Measurements from ENCODE around the gene BSND. TPM values are rescaled to one million over a fixed set of nuclear protein-coding genes. Genes with fewer than 3 reads are reported as not detected.

The BSND gene
- total and polyA plus RNA-seq, 9 of the 15 experiments (the other 6 are each of a cell fraction or from before 2014, with no cell fraction given) = not detected

DNA sequence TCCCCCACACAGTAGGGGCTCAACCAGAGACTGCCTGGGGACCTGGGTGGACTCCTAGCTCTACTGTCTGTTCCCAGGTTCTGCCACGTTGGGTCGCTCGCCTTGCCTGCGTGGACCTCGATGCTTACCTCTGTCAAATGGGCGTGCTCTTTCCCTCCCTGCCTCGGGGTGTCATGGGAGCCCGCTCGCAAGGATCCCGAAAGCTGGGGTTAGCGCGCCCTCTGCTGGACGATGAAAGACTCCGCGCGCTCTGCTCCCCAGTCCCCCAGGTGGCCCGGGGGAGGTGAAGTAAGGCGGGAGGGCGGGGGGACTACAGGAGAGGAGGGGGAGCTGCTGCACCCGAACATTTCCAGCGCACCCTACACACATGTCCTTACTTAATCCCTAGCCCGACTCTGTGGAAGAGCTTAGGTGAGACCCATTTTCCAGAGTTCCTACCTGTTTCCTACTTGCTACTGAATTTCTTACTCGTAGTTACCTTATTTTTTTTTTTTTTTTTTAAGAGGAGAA is 2.3 kb upstream of the BSND start (continued):
- no peak for TF ChIP-seq NELFE (IDR thresholded peaks at IDR 0.05; ENCODE audit: insufficient read depth, insufficient read length)
- TF ChIP-seq, protein P1, sequence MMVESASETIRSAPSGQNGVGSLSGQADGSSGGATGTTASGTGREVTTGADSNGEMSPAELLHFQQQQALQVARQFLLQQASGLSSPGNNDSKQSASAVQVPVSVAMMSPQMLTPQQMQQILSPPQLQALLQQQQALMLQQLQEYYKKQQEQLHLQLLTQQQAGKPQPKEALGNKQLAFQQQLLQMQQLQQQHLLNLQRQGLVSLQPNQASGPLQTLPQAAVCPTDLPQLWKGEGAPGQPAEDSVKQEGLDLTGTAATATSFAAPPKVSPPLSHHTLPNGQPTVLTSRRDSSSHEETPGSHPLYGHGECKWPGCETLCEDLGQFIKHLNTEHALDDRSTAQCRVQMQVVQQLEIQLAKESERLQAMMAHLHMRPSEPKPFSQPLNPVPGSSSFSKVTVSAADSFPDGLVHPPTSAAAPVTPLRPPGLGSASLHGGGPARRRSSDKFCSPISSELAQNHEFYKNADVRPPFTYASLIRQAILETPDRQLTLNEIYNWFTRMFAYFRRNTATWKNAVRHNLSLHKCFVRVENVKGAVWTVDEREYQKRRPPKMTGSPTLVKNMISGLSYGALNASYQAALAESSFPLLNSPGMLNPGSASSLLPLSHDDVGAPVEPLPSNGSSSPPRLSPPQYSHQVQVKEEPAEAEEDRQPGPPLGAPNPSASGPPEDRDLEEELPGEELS (CRISPR knock-in tag; IDR thresholded peaks at IDR 0.05; ENCODE audit: borderline replicate concordance) = no peak
- TF ChIP-seq CREB1 (IDR thresholded peaks at IDR 0.05) = no peak
- TF ChIP-seq CREB1 (CRISPR knock-in tag; IDR thresholded peaks at IDR 0.05) = no peak
- no peak for TF ChIP-seq TAL1 (IDR thresholded peaks at IDR 0.05)
- TF ChIP-seq SIX5 (IDR thresholded peaks at IDR 0.05; ENCODE audit: borderline replicate concordance in 1 of 2, insufficient read depth in 1 of 2, low read depth in 1 of 2, low read length in 2 of 2) = no peak
- TF ChIP-seq, protein P2, sequence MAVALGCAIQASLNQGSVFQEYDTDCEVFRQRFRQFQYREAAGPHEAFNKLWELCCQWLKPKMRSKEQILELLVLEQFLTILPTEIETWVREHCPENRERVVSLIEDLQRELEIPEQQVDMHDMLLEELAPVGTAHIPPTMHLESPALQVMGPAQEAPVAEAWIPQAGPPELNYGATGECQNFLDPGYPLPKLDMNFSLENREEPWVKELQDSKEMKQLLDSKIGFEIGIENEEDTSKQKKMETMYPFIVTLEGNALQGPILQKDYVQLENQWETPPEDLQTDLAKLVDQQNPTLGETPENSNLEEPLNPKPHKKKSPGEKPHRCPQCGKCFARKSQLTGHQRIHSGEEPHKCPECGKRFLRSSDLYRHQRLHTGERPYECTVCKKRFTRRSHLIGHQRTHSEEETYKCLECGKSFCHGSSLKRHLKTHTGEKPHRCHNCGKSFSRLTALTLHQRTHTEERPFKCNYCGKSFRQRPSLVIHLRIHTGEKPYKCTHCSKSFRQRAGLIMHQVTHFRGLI (CRISPR knock-in tag; IDR thresholded peaks at IDR 0.05) = no peak
- TF ChIP-seq ZNF584 (CRISPR knock-in tag; IDR thresholded peaks at IDR 0.05; ENCODE audit: low read depth) = no peak
- no peak for TF ChIP-seq SIN3B (IDR thresholded peaks at IDR 0.05; ENCODE audit: low read depth)
- no peak for TF ChIP-seq SMAD2 (IDR thresholded peaks at IDR 0.05; ENCODE audit: low read depth, low read length)
- TF ChIP-seq NCOR1 (IDR thresholded peaks at IDR 0.05) = no peak
- no peak for TF ChIP-seq ZC3H4 (CRISPR knock-in tag; IDR thresholded peaks at IDR 0.05; ENCODE audit: borderline replicate concordance)
- TF ChIP-seq, protein P3, sequence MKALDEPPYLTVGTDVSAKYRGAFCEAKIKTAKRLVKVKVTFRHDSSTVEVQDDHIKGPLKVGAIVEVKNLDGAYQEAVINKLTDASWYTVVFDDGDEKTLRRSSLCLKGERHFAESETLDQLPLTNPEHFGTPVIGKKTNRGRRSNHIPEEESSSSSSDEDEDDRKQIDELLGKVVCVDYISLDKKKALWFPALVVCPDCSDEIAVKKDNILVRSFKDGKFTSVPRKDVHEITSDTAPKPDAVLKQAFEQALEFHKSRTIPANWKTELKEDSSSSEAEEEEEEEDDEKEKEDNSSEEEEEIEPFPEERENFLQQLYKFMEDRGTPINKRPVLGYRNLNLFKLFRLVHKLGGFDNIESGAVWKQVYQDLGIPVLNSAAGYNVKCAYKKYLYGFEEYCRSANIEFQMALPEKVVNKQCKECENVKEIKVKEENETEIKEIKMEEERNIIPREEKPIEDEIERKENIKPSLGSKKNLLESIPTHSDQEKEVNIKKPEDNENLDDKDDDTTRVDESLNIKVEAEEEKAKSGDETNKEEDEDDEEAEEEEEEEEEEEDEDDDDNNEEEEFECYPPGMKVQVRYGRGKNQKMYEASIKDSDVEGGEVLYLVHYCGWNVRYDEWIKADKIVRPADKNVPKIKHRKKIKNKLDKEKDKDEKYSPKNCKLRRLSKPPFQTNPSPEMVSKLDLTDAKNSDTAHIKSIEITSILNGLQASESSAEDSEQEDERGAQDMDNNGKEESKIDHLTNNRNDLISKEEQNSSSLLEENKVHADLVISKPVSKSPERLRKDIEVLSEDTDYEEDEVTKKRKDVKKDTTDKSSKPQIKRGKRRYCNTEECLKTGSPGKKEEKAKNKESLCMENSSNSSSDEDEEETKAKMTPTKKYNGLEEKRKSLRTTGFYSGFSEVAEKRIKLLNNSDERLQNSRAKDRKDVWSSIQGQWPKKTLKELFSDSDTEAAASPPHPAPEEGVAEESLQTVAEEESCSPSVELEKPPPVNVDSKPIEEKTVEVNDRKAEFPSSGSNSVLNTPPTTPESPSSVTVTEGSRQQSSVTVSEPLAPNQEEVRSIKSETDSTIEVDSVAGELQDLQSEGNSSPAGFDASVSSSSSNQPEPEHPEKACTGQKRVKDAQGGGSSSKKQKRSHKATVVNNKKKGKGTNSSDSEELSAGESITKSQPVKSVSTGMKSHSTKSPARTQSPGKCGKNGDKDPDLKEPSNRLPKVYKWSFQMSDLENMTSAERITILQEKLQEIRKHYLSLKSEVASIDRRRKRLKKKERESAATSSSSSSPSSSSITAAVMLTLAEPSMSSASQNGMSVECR (CRISPR knock-in tag; IDR thresholded peaks at IDR 0.05) = no peak
- TF ChIP-seq, protein P4, sequence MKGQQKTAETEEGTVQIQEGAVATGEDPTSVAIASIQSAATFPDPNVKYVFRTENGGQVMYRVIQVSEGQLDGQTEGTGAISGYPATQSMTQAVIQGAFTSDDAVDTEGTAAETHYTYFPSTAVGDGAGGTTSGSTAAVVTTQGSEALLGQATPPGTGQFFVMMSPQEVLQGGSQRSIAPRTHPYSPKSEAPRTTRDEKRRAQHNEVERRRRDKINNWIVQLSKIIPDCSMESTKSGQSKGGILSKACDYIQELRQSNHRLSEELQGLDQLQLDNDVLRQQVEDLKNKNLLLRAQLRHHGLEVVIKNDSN (CRISPR knock-in tag; IDR thresholded peaks at IDR 0.05) = no peak
- TF ChIP-seq YY1 (IDR thresholded peaks at IDR 0.05; ENCODE audit: borderline replicate concordance in 1 of 3, control insufficient read depth in 1 of 3, extremely low read depth in 1 of 3, insufficient read depth in 3 of 3, insufficient read length in 1 of 3, insufficient replicate concordance in 2 of 3, low read depth in 1 of 3, low read length in 2 of 3) = peak in 1 of 3 experiments; percentile 56
- TF ChIP-seq SUPT5H (IDR thresholded peaks at IDR 0.05) = no peak
- no peak for TF ChIP-seq BHLHE40 (IDR thresholded peaks at IDR 0.05; ENCODE audit: low read length)
- TF ChIP-seq NBN (IDR thresholded peaks at IDR 0.05; ENCODE audit: low read depth) = 0 out of 2 replicates have a peak, but pooled peaks have one; percentile 36
- TF ChIP-seq TCF3 (CRISPR knock-in tag; IDR thresholded peaks at IDR 0.05) = no peak
- TF ChIP-seq EP300 (IDR thresholded peaks at IDR 0.05; ENCODE audit: low read length) = no peak
